ENCODE results near the gene CCDC8. TPM values are rescaled to one million over a fixed set of nuclear protein-coding genes. Genes with fewer than 3 reads are reported as not detected.
"Not testable (repeated sequence)": the region's sequence is repeated elsewhere in the genome, so short reads cannot be mapped to it uniquely, and the experiment has no call there.

CCDC8 gene
- total and polyA plus RNA-seq, 2 experiments from 2014 or later: 5.6 to 16.5 TPM

- Mint-ChIP-seq H3K27ac (no peak overlapping the region), H3K4me1 (peaks cover 15% of the 10 kb centered on the region), H3K9me3 (no peaks in the 10 kb centered on the region), H3K36me3 (ENCODE audit: low read depth) (0 out of 3 replicates have a peak, but pooled peaks cover 3% of the 10 kb centered on the region), H3K4me3 (no peak overlapping the region), H3K27me3 (ENCODE audit: insufficient read depth, low read depth, poor library complexity) (peaks cover 19% of the 10 kb centered on the region)
- DNase-seq (ENCODE audit: low spot score) (no peak), ATAC-seq (no peak)
- Histone ChIP-seq H4K20me1 (replicated peaks; ENCODE audit: insufficient read depth) (no peaks in the 10 kb centered on the region), H3K27ac (ENCODE audit: low read depth) (no peak overlapping the region), H3K79me2 (replicated peaks; ENCODE audit: insufficient read depth) (no peaks in the 10 kb centered on the region), H3K4me1 (ENCODE audit: insufficient read depth) (peaks cover 16% of the 10 kb centered on the region), H3F3A (replicated peaks; ENCODE audit: low read depth) (peaks cover 17% of the 10 kb centered on the region), H3K4me3 (no peak overlapping the region), H3K9me2 (ENCODE audit: insufficient read depth) (no peaks in the 10 kb centered on the region), H2AFZ (peak overlapping the region; percentile 10; the same call in 1 of the 2 replicates), H3K4me2 (no peak overlapping the region), H3K27me3 (ENCODE audit: insufficient read depth) (peaks cover 4% of the 10 kb centered on the region; the same call in 1 of the 2 replicates), H3K36me3 (ENCODE audit: insufficient read depth) (no peaks in the 10 kb centered on the region)
- no peak for TF ChIP-seq ZNF331 (CRISPR knock-in tag; IDR thresholded peaks at IDR 0.05; ENCODE audit: low read depth)
- no peak for TF ChIP-seq STAT1 (IDR thresholded peaks at IDR 0.05; ENCODE audit: unreplicated experiment)
- TF ChIP-seq JUNB (IDR thresholded peaks at IDR 0.05; ENCODE audit: unreplicated experiment): no peak
- no peak for TF ChIP-seq ZNF114 (CRISPR knock-in tag; IDR thresholded peaks at IDR 0.05)
- no peak for TF ChIP-seq CTCF (conservative IDR thresholded peaks at IDR 0.05; ENCODE audit: low read depth in 2 of 2)
- TF ChIP-seq NANOG (IDR thresholded peaks at IDR 0.05; ENCODE audit: borderline replicate concordance): no peak
- no peak for TF ChIP-seq ZNF462 (CRISPR knock-in tag; IDR thresholded peaks at IDR 0.05)
- no peak for TF ChIP-seq CREB1 (CRISPR knock-in tag; IDR thresholded peaks at IDR 0.05; ENCODE audit: low read depth)
Observed at GRCh38 chr19:46420056-46420455, 6.7 kb upstream of the CCDC8 start.

- Histone ChIP-seq H3K27me3 (ENCODE audit: insufficient read depth) (peaks cover 25% of the 10 kb centered on the region), H3K27ac (ENCODE audit: low read depth) (peak overlapping the region; percentile 89), H3K4me3 (peak overlapping the region; percentile 52), H2AFZ (peak overlapping the region; percentile 86), H3K79me2 (replicated peaks; ENCODE audit: insufficient read depth) (peaks cover 19% of the 10 kb centered on the region), H3F3A (replicated peaks; ENCODE audit: low read depth) (peaks cover 23% of the 10 kb centered on the region), H3K4me1 (ENCODE audit: insufficient read depth) (peaks cover 25% of the 10 kb centered on the region), H3K4me2 (peak overlapping the region; percentile 75)
- ATAC-seq: peak; percentile 61
- H3K9me2 ChIP-seq (ENCODE audit: insufficient read depth); H3K9me3 Mint-ChIP-seq; H4K20me1 ChIP-seq (replicated peaks; ENCODE audit: insufficient read depth); H3K36me3 ChIP-seq (ENCODE audit: insufficient read depth): not testable (repeated sequence)
- H3K36me3 Mint-ChIP-seq (ENCODE audit: low read depth): peaks cover 11% of the 10 kb centered on the region
- peak overlapping the region; percentile 65 for H3K4me3 Mint-ChIP-seq
- peak overlapping the region; percentile 90 for H3K27ac Mint-ChIP-seq
- H3K27me3 Mint-ChIP-seq (ENCODE audit: insufficient read depth, low read depth, poor library complexity): peaks cover 46% of the 10 kb centered on the region
- peaks cover 29% of the 10 kb centered on the region for H3K4me1 Mint-ChIP-seq
- peak; percentile 96 for DNase-seq (ENCODE audit: low spot score)
Observed at GRCh38 chr19:46415804-46416709, 2.7 kb upstream of the CCDC8 start.

- not testable (repeated sequence) for DNase-seq (ENCODE audit: low spot score); H3K36me3 ChIP-seq (ENCODE audit: insufficient read depth); H3K4me3 ChIP-seq; H3K9me2 ChIP-seq (ENCODE audit: insufficient read depth); ATAC-seq; H3K27ac ChIP-seq (ENCODE audit: low read depth); H2AFZ ChIP-seq; H3K9me3 Mint-ChIP-seq; H3K27ac Mint-ChIP-seq; H3K4me2 ChIP-seq; H3K4me3 Mint-ChIP-seq
- H3K4me1 Mint-ChIP-seq: peaks cover 32% of the 10 kb centered on the region
- H3K36me3 Mint-ChIP-seq (ENCODE audit: low read depth): peaks cover 21% of the 10 kb centered on the region
- H4K20me1 ChIP-seq (replicated peaks; ENCODE audit: insufficient read depth): peaks cover 15% of the 10 kb centered on the region
- H3K27me3 Mint-ChIP-seq (ENCODE audit: insufficient read depth, low read depth, poor library complexity): peaks cover 43% of the 10 kb centered on the region
- peaks cover 28% of the 10 kb centered on the region for H3K79me2 ChIP-seq (replicated peaks; ENCODE audit: insufficient read depth)
- H3K27me3 ChIP-seq (ENCODE audit: insufficient read depth): peaks cover 25% of the 10 kb centered on the region
- H3K4me1 ChIP-seq (ENCODE audit: insufficient read depth): peaks cover 25% of the 10 kb centered on the region
- H3F3A ChIP-seq (replicated peaks; ENCODE audit: low read depth): peaks cover 23% of the 10 kb centered on the region
Observed at GRCh38 chr19:46414899-46415298, 1.5 kb upstream of the CCDC8 start.
